ENCODE data around the gene POU2AF1. TPM values are rescaled to one million over a fixed set of nuclear protein-coding genes. Genes with fewer than 3 reads are reported as not detected.

The POU2AF1 gene
- total RNA-seq, 1 experiment from 2014 or later: not detected

DNA sequence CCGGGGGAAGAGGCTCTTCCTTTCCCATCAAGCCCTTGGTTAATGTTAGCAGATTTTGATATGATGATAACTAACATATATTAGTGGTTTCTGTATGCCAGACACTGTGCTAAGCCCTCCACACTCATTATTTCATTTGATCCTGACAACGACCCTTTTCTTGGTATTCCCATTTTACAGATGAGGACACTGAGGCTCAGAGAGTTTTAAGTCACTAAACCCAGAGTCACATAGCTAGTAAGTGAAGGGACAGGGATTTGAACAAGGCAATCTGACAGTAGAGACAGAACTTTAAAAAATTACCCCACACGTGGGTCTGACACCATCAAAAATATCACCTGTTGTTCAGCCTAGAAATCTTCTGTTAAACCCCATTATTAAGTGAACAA is 22.4 kb downstream of the POU2AF1 start:
- POLR2A ChIA-PET (ENCODE audit: unreplicated experiment): no interaction called here
- CTCF ChIA-PET: no interaction called here
- no peak overlapping the region for H2AFZ ChIP-seq (ENCODE audit: low read length)
- no peak overlapping the region for H3K9ac ChIP-seq (ENCODE audit: low read length)
- intact Hi-C loops (cut with micrococcal nuclease): no loop called here
- no peaks in the 10 kb centered on the region for H4K20me1 ChIP-seq (ENCODE audit: low read length)
- H3K27me3 ChIP-seq (ENCODE audit: low read length): peaks cover 25% of the 10 kb centered on the region
- H3K9me3 ChIP-seq (ENCODE audit: low read length): no peaks in the 10 kb centered on the region
- no peaks in the 10 kb centered on the region for H3K9me2 ChIP-seq (replicated peaks; ENCODE audit: low read length)
- ATAC-seq (no peak), DNase-seq (no peak)
- no TSS peak for BruUV-seq (replicated peaks)
- H3K79me2 ChIP-seq (ENCODE audit: low read length): no peaks in the 10 kb centered on the region
- H3F3A ChIP-seq (ENCODE audit: low read length, unreplicated experiment): no peaks in the 10 kb centered on the region
- H3K27ac ChIP-seq (ENCODE audit: low read length): no peak overlapping the region
- no peaks in the 10 kb centered on the region for H3K4me1 ChIP-seq (ENCODE audit: insufficient read depth, low read length)
- no peak for TF ChIP-seq EZH2phosphoT487 (IDR thresholded peaks at IDR 0.05; ENCODE audit: borderline replicate concordance, low read length)
- TF ChIP-seq, protein P1, sequence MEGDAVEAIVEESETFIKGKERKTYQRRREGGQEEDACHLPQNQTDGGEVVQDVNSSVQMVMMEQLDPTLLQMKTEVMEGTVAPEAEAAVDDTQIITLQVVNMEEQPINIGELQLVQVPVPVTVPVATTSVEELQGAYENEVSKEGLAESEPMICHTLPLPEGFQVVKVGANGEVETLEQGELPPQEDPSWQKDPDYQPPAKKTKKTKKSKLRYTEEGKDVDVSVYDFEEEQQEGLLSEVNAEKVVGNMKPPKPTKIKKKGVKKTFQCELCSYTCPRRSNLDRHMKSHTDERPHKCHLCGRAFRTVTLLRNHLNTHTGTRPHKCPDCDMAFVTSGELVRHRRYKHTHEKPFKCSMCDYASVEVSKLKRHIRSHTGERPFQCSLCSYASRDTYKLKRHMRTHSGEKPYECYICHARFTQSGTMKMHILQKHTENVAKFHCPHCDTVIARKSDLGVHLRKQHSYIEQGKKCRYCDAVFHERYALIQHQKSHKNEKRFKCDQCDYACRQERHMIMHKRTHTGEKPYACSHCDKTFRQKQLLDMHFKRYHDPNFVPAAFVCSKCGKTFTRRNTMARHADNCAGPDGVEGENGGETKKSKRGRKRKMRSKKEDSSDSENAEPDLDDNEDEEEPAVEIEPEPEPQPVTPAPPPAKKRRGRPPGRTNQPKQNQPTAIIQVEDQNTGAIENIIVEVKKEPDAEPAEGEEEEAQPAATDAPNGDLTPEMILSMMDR (conservative IDR thresholded peaks at IDR 0.05; ENCODE audit: low read depth, low read length): no peak
- no peak for TF ChIP-seq EZH2 (IDR thresholded peaks at IDR 0.05; ENCODE audit: low read length, unreplicated experiment)
- no peak overlapping the region for H3K4me2 ChIP-seq (ENCODE audit: low read length)
- H3K36me3 ChIP-seq (ENCODE audit: low read depth, low read length): no peaks in the 10 kb centered on the region
- no peak overlapping the region for H3K4me3 ChIP-seq (ENCODE audit: low read length)

DNA sequence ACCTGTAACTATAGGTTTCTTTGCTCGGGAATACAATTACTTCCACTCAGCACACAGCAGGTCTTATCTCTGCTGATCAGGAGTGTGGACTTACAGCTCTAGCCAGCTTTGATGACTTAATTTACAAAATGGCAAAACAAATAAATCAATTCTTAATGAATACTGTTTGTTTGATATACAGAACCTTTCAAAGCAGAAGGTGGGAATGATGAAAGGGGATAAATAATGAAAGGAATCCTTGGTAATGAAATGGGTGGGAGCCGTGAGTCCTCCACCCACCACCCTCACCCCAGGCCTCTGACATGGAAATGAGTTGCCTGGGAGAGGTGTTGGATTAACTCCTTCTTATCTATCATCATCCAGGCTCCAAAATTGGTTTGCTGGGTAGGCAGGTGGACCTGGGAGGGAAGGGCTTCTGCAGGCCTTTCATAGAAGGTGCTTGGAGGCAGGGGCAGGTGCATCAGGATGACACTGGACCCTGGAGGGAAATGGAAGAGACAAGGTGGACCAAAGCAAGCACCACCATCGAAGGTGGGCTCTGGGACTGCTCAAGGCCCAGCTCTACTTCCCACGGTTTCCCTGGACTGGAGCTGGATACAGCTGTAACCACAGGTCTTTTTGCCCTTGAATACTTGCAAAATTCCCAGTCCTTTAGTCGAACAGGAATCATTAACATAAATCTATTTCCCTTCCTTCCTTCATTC is 23.0 kb downstream of the POU2AF1 start:
- no peaks in the 10 kb centered on the region for H4K20me1 ChIP-seq (ENCODE audit: low read length)
- TF ChIP-seq EZH2phosphoT487 (IDR thresholded peaks at IDR 0.05; ENCODE audit: borderline replicate concordance, low read length) (no peak), EZH2 (IDR thresholded peaks at IDR 0.05; ENCODE audit: low read length, unreplicated experiment) (no peak)
- TF ChIP-seq, protein P1 (conservative IDR thresholded peaks at IDR 0.05; ENCODE audit: low read depth, low read length): no peak
- H3F3A ChIP-seq (ENCODE audit: low read length, unreplicated experiment): no peaks in the 10 kb centered on the region
- H2AFZ ChIP-seq (ENCODE audit: low read length): no peak overlapping the region
- BruUV-seq (replicated peaks): no TSS peak
- H3K36me3 ChIP-seq (ENCODE audit: low read depth, low read length): no peaks in the 10 kb centered on the region
- H3K27ac ChIP-seq (ENCODE audit: low read length): no peak overlapping the region
- H3K4me3 ChIP-seq (ENCODE audit: low read length): no peak overlapping the region
- ATAC-seq (no peak), DNase-seq (no peak)
- no peaks in the 10 kb centered on the region for H3K9me2 ChIP-seq (replicated peaks; ENCODE audit: low read length)
- intact Hi-C loops (cut with micrococcal nuclease): no loop called here
- H3K79me2 ChIP-seq (ENCODE audit: low read length): no peaks in the 10 kb centered on the region
- H3K4me2 ChIP-seq (ENCODE audit: low read length): no peak overlapping the region
- POLR2A ChIA-PET (ENCODE audit: unreplicated experiment): no interaction called here
- CTCF ChIA-PET: no interaction called here
- H3K4me1 ChIP-seq (ENCODE audit: insufficient read depth, low read length): no peaks in the 10 kb centered on the region
- H3K9me3 ChIP-seq (ENCODE audit: low read length): no peaks in the 10 kb centered on the region
- H3K9ac ChIP-seq (ENCODE audit: low read length): no peak overlapping the region
- H3K27me3 ChIP-seq (ENCODE audit: low read length): peaks cover 30% of the 10 kb centered on the region

DNA sequence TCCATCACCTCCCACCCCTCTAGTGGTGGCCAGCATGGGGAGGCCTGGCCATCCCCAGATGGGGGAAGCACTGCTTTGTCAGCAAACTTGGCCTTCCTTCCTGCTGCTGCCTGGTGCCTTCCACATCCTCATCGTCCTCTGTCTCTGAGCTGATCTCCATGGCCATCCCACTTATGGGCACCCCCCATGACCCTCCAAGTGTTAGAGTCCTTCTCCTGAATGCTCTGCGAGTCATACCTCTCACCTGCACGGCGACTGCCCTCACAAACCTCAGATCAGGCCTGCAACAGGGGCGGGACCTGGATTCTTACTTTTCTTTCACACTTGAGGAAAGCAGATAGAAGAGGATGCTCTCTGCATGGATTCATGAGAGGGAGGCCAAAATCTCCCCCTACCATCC is 24.0 kb downstream of the POU2AF1 start:
- DNase-seq (no peak), ATAC-seq (no peak)
- no peak overlapping the region for H3K4me2 ChIP-seq (ENCODE audit: low read length)
- H3K27ac ChIP-seq (ENCODE audit: low read length): no peak overlapping the region
- peaks cover 40% of the 10 kb centered on the region for H3K27me3 ChIP-seq (ENCODE audit: low read length)
- ChIA-PET POLR2A (ENCODE audit: unreplicated experiment) (interaction anchor here (0.5 kb wide), 1 partner anchor 30 kb away, joined by 3 read pairs; no protein-coding TSS in a partner anchor), CTCF (no interaction called here)
- no peaks in the 10 kb centered on the region for H3K9me2 ChIP-seq (replicated peaks; ENCODE audit: low read length)
- TF ChIP-seq EZH2 (IDR thresholded peaks at IDR 0.05; ENCODE audit: low read length, unreplicated experiment) (no peak), EZH2phosphoT487 (IDR thresholded peaks at IDR 0.05; ENCODE audit: borderline replicate concordance, low read length) (no peak)
- TF ChIP-seq, protein P1 (conservative IDR thresholded peaks at IDR 0.05; ENCODE audit: low read depth, low read length): no peak
- no peaks in the 10 kb centered on the region for H4K20me1 ChIP-seq (ENCODE audit: low read length)
- no peaks in the 10 kb centered on the region for H3F3A ChIP-seq (ENCODE audit: low read length, unreplicated experiment)
- H3K9me3 ChIP-seq (ENCODE audit: low read length): no peaks in the 10 kb centered on the region
- H3K4me3 ChIP-seq (ENCODE audit: low read length): no peak overlapping the region
- H3K4me1 ChIP-seq (ENCODE audit: insufficient read depth, low read length): no peaks in the 10 kb centered on the region
- no peaks in the 10 kb centered on the region for H3K36me3 ChIP-seq (ENCODE audit: low read depth, low read length)
- no peak overlapping the region for H2AFZ ChIP-seq (ENCODE audit: low read length)
- no TSS peak for BruUV-seq (replicated peaks)
- intact Hi-C loops (cut with micrococcal nuclease): no loop called here
- H3K79me2 ChIP-seq (ENCODE audit: low read length): no peaks in the 10 kb centered on the region
- H3K9ac ChIP-seq (ENCODE audit: low read length): no peak overlapping the region

All from PC-3 (cell line).